ENCODE data around the gene PCGF1.
"Not testable (repeated sequence)": the region's sequence is repeated elsewhere in the genome, so short reads cannot be mapped to it uniquely, and the experiment has no call there.

The PCGF1 gene

GRCh38 chr2:74486141-74486540 lies 21.4 kb downstream of the PCGF1 start:
- H3K27ac Mint-ChIP-seq, result no peak overlapping the region
- no peaks in the 10 kb centered on the region for H3K9me3 Mint-ChIP-seq
- H3K4me1 Mint-ChIP-seq (ENCODE audit: low read depth), result peaks cover 13% of the 10 kb centered on the region
- no peaks in the 10 kb centered on the region for H3K27me3 Mint-ChIP-seq (ENCODE audit: low read depth)
- H3K4me3 Mint-ChIP-seq, result no peak overlapping the region
- peaks cover 15% of the 10 kb centered on the region for H3K36me3 Mint-ChIP-seq (ENCODE audit: low read depth)

GRCh38 chr2:74483675-74484164 lies 23.8 kb downstream of the PCGF1 start:
- Mint-ChIP-seq H3K27ac (peak overlapping the region; percentile 100), H3K36me3 (ENCODE audit: low read depth) (peaks cover 24% of the 10 kb centered on the region), H3K4me3 (peak overlapping the region; percentile 100), H3K4me1 (ENCODE audit: low read depth) (peaks cover 22% of the 10 kb centered on the region)
- H3K9me3 Mint-ChIP-seq; H3K27me3 Mint-ChIP-seq (ENCODE audit: low read depth): not testable (repeated sequence)

- H3K4me3 Mint-ChIP-seq, result peak within 1 kb of the TSS; percentile 100
- H3K9me3 Mint-ChIP-seq, result no peaks in the 10 kb centered on the region
- H3K27ac Mint-ChIP-seq, result peak within 1 kb of the TSS; percentile 100
- no peaks in the 10 kb centered on the region for H3K27me3 Mint-ChIP-seq (ENCODE audit: low read depth)
- H3K4me1 Mint-ChIP-seq (ENCODE audit: low read depth), result peaks cover 22% of the 10 kb centered on the region
- peaks cover 24% of the 10 kb centered on the region for H3K36me3 Mint-ChIP-seq (ENCODE audit: low read depth)
Measured at GRCh38 chr2:74482801-74483674, 24.5 kb downstream of the PCGF1 start, which contains the start of the genes CCDC142 and TTC31. Gene CCDC142 (minus strand): TSS chr2:74482998. CDS start chr2:74482837, 161 bp downstream. Gene TTC31 (plus strand): TSS chr2:74483081. CDS start chr2:74483096, 15 bp downstream.

- Mint-ChIP-seq H3K9me3 (no peaks in the 10 kb centered on the region), H3K4me3 (peak overlapping the region; percentile 100), H3K27ac (peak overlapping the region; percentile 100), H3K36me3 (ENCODE audit: low read depth) (peaks cover 29% of the 10 kb centered on the region), H3K27me3 (ENCODE audit: low read depth) (no peaks in the 10 kb centered on the region), H3K4me1 (ENCODE audit: low read depth) (peaks cover 22% of the 10 kb centered on the region)
Measured at GRCh38 chr2:74481961-74482800, 25.3 kb downstream of the PCGF1 start.

- H3K27ac Mint-ChIP-seq, result no peak overlapping the region
- no peaks in the 10 kb centered on the region for H3K27me3 Mint-ChIP-seq (ENCODE audit: low read depth)
- H3K9me3 Mint-ChIP-seq, result no peaks in the 10 kb centered on the region
- peaks cover 22% of the 10 kb centered on the region for H3K4me1 Mint-ChIP-seq (ENCODE audit: low read depth)
- H3K36me3 Mint-ChIP-seq (ENCODE audit: low read depth), result peaks cover 29% of the 10 kb centered on the region
- peak overlapping the region; percentile 100 for H3K4me3 Mint-ChIP-seq
Measured at GRCh38 chr2:74481431-74481830, 26.1 kb downstream of the PCGF1 start.

GRCh38 chr2:74474899-74475298 lies 32.6 kb downstream of the PCGF1 start:
- peak overlapping the region; percentile 34 for H3K27ac Mint-ChIP-seq
- H3K4me3 Mint-ChIP-seq, result no peak overlapping the region
- peaks cover 34% of the 10 kb centered on the region for H3K36me3 Mint-ChIP-seq (ENCODE audit: low read depth)
- no peaks in the 10 kb centered on the region for H3K27me3 Mint-ChIP-seq (ENCODE audit: low read depth)
- no peaks in the 10 kb centered on the region for H3K9me3 Mint-ChIP-seq
- peaks cover 25% of the 10 kb centered on the region for H3K4me1 Mint-ChIP-seq (ENCODE audit: low read depth)

- Mint-ChIP-seq H3K4me3 (no peak overlapping the region), H3K27ac (peak overlapping the region; percentile 17), H3K36me3 (ENCODE audit: low read depth) (peaks cover 33% of the 10 kb centered on the region)
Measured at GRCh38 chr2:74474481-74474880, 33.0 kb downstream of the PCGF1 start.

GRCh38 chr2:74472945-74473258 lies 34.6 kb downstream of the PCGF1 start:
- Mint-ChIP-seq H3K36me3 (ENCODE audit: low read depth) (peaks cover 28% of the 10 kb centered on the region), H3K4me1 (ENCODE audit: low read depth) (peaks cover 22% of the 10 kb centered on the region), H3K27ac (peak overlapping the region; percentile 98), H3K4me3 (peak overlapping the region; percentile 98), H3K27me3 (ENCODE audit: low read depth) (no peaks in the 10 kb centered on the region), H3K9me3 (no peaks in the 10 kb centered on the region)

More at GRCh38 chr2:74474481-74474880, 33.0 kb downstream of the PCGF1 start:
- Mint-ChIP-seq H3K27me3 (ENCODE audit: low read depth) (no peaks in the 10 kb centered on the region), H3K9me3 (no peaks in the 10 kb centered on the region), H3K4me1 (ENCODE audit: low read depth) (peaks cover 27% of the 10 kb centered on the region)

GRCh38 chr2:74472086-74472944 lies 35.2 kb downstream of the PCGF1 start, which contains the start of gene MRPL53:
Gene MRPL53 (minus strand): TSS chr2:74472680. CDS start chr2:74472660, 20 bp downstream.
- Mint-ChIP-seq H3K4me3 (peak within 1 kb of the TSS; percentile 98), H3K4me1 (ENCODE audit: low read depth) (peaks cover 22% of the 10 kb centered on the region), H3K27ac (peak within 1 kb of the TSS; percentile 98), H3K27me3 (ENCODE audit: low read depth) (no peaks in the 10 kb centered on the region), H3K9me3 (no peaks in the 10 kb centered on the region), H3K36me3 (ENCODE audit: low read depth) (peaks cover 25% of the 10 kb centered on the region)

- no peaks in the 10 kb centered on the region for H3K27me3 Mint-ChIP-seq (ENCODE audit: low read depth)
- peak overlapping the region; percentile 98 for H3K4me3 Mint-ChIP-seq
- peaks cover 22% of the 10 kb centered on the region for H3K4me1 Mint-ChIP-seq (ENCODE audit: low read depth)
- no peaks in the 10 kb centered on the region for H3K9me3 Mint-ChIP-seq
- peaks cover 24% of the 10 kb centered on the region for H3K36me3 Mint-ChIP-seq (ENCODE audit: low read depth)
- H3K27ac Mint-ChIP-seq, result peak overlapping the region; percentile 98
Measured at GRCh38 chr2:74471332-74472065, 36.0 kb downstream of the PCGF1 start.

- Mint-ChIP-seq H3K27ac (peak overlapping the region; percentile 68), H3K4me1 (ENCODE audit: low read depth) (peaks cover 25% of the 10 kb centered on the region), H3K4me3 (peak overlapping the region; percentile 66), H3K36me3 (ENCODE audit: low read depth) (peaks cover 24% of the 10 kb centered on the region)
- not testable (repeated sequence) for H3K9me3 Mint-ChIP-seq; H3K27me3 Mint-ChIP-seq (ENCODE audit: low read depth)
Measured at GRCh38 chr2:74470742-74471141, 36.8 kb downstream of the PCGF1 start.

GRCh38 chr2:74464406-74464805 lies 43.1 kb downstream of the PCGF1 start:
- Mint-ChIP-seq H3K27me3 (ENCODE audit: low read depth) (no peaks in the 10 kb centered on the region), H3K4me3 (peak overlapping the region; percentile 99), H3K9me3 (no peaks in the 10 kb centered on the region), H3K4me1 (ENCODE audit: low read depth) (peaks cover 20% of the 10 kb centered on the region), H3K36me3 (ENCODE audit: low read depth) (peaks cover 15% of the 10 kb centered on the region), H3K27ac (peak overlapping the region; percentile 77)

GRCh38 chr2:74462786-74463105 lies 44.7 kb downstream of the PCGF1 start:
- Mint-ChIP-seq H3K36me3 (ENCODE audit: low read depth) (peaks cover 16% of the 10 kb centered on the region), H3K4me3 (peak overlapping the region; percentile 41), H3K4me1 (ENCODE audit: low read depth) (peaks cover 27% of the 10 kb centered on the region)

More at GRCh38 chr2:74462786-74463105, 44.7 kb downstream of the PCGF1 start:
- Mint-ChIP-seq H3K27me3 (ENCODE audit: low read depth) (no peaks in the 10 kb centered on the region), H3K27ac (peak overlapping the region; percentile 31), H3K9me3 (no peaks in the 10 kb centered on the region)
